ENCODE data around the gene PMM1.

The PMM1 gene

DNA sequence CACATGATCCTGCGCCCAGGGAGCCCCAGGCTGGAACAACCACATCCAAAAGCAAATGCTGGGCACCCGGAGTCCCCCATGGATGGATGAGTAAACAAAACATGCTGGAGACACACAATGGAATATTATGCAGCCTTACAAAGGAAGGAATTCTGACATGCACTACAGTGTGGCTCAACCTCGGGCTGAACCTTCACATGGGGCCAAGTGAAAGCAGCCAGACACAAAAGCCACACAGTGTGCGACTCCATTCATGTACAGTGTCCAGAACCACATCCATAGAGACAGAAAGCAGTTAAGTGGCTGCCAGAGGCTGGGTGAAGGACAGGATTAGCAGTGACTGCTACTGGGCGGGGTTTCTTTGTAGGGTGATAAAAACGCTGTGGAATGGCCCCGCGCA, 55.4 kb downstream of the PMM1 start:
- DNase-seq: no peak

GRCh38 chr22:41532908-41533825, 56.5 kb downstream of the PMM1 start:
- DNase-seq: no peak

- DNase-seq: no peak
Observed at GRCh38 chr22:41531715-41532477, 57.7 kb downstream of the PMM1 start.

DNA sequence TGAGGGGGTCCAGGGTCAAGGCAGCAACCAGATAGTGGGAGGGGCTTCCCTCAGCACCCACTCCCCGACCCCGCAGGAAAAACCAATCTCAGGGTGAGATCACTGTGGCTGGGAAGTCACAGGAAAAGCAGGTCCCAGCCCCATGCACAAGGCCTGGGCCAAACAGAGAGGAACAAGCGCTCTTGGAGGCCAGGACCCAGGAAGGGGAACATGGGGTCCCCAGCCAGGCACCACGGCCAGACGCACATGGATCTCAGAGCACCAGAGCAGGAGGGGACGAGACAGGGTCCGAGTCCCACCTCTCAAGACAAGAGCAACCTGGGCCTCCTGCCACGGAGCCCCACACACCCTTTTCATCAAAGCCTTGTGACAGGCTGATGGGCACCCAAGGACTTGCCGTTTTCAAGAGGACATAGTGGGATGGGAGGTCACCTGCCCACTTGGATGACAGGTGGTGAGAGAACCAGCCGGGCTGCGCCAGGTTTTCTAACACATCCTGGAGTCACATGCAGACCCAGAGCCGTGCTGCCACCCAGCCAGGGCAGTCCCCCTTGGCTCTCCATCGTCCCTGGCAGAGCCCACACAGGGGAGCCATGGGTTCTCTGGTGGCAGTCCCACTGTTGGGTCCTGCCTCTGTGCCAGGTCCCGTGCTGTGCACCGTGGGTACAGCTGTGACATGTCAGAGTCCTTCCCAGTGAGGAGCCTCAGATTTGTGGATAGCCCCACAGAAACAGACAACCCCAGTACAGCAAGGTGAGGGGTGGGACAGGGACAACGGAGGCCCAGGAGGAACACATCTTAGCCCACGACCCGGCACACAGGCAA, 58.5 kb downstream of the PMM1 start:
- DNase-seq: no peak

- no peak for DNase-seq
Observed at GRCh38 chr22:41528938-41529561, 60.6 kb downstream of the PMM1 start.

- no peak for DNase-seq
Observed at GRCh38 chr22:41528132-41528766, 61.4 kb downstream of the PMM1 start.
